ENCODE data around the gene DUXA.
"Not testable (repeated sequence)": the region's sequence is repeated elsewhere in the genome, so short reads cannot be mapped to it uniquely, and the experiment has no call there.

DUXA gene

DNA sequence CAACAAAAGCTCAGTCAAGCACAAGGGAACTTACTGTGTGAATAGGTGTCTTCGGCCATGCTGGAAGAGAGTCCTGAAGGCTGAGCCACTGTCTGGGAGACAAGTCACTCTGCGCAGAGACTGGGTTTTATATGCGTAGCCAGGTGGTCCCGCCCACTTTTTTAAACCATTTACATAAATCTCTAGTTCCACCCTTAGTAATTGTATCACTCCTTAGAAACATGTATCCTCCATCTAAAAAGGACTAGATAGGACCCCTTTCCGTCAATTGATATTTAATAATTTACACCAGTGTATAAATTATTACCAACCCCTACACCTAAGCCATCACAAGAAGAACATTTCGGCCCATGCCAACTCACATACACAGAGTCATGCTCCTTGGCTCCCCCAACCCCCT is at the start of gene DUXA:
Gene DUXA, minus strand, starts transcription at position 101 of the 400 bp plus-strand sequence. Its CDS starts 42 bp downstream, at position 59.
- no peak for DNase-seq

DNA sequence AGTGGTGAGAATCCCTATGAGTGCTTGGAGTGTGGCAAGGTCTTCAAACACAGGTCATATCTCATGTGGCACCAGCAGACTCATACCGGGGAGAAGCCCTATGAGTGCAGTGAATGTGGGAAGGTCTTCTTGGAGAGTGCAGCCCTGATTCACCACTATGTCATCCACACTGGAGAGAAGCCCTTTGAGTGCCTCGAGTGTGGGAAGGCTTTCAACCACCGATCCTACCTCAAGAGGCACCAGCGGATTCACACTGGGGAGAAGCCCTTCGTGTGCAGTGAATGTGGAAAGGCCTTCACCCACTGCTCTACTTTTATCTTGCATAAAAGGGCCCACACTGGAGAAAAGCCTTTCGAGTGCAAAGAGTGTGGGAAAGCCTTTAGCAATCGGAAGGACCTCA is 44.8 kb upstream of the DUXA start:
- no peak for DNase-seq

DNA sequence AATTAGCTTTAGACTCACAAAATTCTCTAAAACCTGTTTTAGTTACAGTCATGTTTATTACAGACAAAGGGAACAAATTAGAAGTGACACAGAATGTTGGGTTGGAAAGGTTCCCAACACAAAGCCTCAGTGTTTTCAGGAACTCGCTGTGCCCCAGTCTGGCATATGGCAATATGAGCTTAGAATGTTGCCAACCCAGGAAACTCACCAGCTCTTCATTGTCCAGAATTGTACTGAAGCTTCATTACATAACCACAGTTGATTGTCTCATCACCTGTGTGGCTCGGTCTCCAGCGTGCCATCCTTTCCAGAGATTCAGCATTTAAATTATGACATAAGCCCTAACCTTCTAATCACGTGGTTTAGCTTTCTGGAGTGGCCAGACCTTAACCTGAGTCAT is 43.1 kb upstream of the DUXA start:
- no peak for DNase-seq

DNA sequence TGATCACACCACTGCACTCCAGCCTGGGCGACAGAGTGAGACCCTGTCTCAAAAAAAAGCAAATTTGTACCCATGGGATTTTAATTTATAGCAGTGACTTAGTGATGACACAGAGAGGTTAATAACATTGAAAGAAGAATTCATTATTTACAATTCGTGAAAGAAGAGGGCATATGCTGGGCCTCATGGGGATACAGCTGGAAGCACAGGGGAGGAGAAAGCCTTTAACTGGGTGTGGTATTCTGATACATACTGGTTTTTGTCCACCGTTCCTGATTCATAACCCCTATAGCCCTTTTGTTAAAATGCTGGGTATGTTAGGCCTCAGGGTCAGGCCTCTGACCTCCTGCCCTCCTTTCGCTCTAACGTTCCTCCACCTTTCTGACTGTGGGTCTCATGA is 34.9 kb upstream of the DUXA start:
- no peak for DNase-seq

DNA sequence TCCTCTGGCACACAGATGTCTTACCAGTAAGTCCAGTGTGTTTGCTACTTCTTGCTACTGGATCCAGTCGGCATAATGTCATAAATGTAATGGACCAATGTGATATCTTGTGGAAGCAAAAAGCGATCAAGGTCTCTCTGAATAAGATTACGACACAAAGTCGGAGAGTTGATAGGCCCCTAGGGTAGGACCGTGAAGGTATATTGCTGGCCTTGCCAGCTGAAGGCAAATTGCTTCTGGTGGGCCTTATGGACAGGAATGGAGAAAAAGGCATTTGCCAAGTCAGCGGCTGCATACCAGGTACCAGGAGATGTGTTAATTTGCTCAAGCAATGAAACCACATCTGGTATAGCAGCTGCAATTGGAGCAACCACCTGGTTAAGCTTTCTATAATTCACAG is 30.6 kb upstream of the DUXA start:
- not testable (repeated sequence) for DNase-seq

DNA sequence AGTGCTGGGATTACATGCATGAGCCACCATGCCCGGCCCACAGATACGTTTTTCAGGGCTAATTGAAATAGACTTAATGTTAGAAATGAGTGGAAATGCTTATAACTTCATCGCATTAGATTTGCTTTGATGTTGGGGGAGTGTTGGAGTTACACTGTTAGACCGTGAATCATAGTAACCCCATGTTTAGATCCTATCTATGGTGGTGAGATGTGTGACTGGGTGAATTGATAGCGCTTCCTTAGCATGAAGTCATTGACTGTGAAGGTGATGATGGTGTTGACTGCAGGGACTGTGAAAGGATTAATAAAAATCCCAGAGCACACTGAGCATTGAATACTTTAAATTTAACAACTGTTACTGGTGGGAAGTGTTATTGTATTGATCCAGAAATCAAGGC is 25.7 kb upstream of the DUXA start:
- DNase-seq = peak; percentile 6

DNA sequence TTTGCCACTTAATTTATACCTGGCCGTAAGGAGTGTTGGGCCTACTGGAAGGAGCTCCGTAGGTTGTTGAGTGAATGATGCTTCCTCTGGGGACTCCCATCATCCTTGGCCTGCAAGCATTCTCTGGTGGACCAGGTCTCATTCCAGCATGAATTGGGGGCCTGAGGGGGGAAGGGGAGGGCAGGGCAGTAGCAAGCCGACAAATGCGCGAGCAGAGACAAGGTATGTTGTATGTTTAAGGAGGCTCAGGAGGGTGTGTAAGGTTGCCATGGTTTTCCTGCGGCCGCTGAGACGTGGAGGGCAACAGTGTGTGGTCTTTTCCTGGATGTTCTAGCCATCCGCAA is 24.8 kb upstream of the DUXA start:
- no peak for DNase-seq

DNA sequence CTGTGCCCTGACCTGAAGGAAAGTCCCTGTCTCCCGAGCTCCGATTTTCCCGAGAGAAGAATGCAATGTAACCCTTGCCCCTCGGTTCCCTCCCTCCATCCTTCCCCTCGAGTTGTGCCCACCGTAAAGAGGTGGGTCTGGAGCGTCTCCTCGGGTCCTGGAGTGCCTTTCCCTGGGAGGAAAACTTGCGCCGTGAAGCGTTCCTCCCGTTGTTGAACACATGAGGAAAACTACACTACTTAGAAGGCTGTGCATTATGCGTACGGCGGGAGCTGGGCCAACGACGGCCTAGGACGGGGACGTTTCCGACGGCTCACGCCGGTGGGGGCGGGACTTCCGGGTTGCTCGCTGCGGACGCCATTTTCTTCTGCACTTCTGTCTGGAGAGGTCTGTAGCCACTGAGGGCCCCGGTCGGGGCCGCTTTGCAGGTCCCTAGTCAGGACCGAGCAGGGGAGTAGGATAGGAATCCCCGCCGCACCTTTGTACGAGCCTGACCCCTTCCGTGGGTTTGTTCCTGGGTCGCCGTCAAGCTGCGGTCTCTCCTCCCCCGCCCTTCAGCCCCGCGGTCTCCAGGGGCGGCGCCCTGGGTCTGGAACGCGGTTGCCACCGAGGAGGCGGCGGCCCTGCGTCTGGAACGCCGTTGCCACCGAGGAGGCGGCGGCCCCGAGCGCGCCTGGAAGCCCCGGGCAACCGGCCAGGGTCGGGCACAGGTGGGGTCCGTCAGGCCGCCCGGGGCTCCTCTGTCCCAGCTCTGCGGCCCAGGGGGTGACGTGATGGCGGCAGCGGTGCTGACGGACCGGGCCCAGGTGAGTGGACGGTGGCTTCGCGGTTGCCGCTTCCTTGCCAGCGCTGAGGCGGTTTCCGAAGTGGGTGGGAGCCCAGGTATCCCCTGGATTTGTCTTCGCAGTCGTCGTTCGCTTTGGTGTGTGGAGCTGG is 24.1 kb upstream of the DUXA start, which contains the start of gene ZNF264:
Gene ZNF264, plus strand, starts transcription at position 360 of the 936 bp plus-strand sequence. Its CDS starts 414 bp downstream, at position 774.
- DNase-seq = peak; percentile 91

DNA sequence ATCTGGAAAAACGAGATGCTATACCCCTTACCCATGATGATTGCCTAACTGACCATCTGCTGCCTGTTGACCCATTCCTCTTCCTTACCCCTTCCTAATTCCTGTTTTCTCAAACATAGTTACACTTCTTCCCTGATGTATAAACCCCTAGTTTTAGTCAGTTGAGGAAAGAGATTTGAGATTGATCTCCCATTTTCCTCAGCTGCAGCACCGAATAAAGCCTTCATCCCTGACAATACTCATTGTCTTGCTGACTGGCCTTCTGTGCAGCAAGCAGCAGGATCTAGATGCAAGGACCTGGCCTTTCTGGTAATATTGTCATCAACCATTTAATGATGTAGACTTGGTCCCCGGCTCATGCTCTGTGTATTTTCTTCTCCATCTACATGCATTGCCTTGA is 23.0 kb upstream of the DUXA start:
- no peak for DNase-seq

DNA sequence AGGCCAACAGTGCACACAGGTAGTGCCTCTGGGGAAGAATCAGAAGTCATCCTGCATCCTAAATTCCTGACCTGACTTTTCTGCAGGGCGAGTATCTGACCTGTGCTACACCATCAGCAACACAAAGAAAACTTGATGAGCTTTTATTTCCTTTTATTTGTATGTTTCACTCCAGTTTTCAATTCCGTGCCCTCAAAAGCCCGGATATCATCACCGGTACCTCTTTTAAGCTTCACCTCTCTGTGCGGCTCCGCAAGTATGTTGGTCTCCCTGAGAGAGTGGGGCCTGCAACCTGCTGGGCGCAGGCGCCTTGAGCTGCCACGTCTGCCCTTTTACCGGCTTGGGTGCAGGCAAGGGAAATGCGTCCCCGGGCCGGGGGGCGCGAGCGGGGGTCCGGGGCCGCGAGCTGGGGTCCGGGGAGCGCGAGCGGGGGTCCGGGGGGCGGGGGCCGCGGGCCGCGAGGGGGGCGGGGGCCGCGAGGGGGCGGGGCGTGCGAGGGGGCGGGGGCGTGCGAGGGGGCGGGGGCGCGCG is 4.3 kb upstream of the DUXA start:
- no peak for DNase-seq

DNA sequence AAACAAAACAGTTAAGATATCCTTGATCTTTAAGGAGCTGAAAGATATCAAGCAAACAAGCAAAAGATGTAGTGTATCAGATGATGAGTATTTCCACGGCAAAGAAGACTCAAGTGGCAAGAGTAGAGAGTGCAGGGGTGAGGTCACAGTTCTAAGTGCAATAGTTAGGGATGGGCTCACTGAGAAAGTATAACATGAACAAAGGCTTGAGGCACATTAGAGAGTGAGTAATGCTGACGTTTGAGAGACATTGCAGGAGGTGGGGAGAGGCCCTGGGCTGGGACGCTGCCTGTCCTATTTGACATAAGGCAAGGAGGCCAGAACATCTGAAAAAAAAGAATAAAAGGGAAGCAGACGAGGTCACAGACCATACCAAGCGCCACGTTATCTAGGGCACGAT is 1.4 kb downstream of the DUXA start:
- DNase-seq = no peak

DNA sequence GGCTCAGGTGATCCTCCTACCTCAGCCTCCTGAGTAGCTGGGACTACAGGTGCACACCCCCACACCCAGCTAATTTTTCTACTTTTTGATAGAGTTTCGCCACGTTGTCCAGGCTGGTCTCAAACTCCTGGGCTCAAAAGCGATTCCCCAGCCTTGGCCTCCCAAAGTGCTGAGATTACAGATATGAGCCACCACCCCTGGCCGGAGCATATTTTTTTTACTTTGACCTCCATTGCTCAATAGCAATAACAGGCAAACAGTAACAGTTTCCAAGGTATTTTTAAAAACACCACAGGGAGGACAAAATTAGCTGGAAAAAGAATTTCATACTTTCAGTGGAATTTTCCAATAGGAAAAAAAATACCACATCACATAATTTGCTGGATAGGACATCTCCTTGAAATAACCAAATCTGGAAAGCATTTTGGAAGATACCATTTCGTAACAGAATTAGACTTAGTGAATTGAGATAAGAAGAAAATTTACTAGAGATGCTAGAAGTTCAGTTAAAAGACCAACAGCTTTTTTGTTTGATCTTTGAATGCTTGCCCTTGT is 5.2 kb downstream of the DUXA start:
- no peak for DNase-seq

DNA sequence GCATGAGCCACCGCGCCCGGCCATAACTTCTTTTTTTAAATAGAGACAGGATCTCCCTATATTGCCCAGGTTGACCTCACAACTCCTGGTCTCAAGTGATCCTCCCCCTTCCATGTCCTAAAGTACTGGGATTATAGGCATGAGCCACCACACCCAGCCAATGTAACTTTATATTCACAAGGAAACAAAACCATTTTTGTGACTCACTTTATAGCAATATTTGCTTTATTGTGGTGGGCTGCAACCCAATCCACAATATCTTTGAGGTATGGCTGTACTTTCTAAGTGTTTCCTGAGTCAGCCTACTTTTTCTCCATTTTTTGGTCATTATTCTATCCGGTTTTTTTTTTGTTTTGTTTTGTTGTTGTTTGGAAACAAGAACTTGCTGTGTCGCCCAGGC is 14.4 kb downstream of the DUXA start:
- no peak for DNase-seq

DNA sequence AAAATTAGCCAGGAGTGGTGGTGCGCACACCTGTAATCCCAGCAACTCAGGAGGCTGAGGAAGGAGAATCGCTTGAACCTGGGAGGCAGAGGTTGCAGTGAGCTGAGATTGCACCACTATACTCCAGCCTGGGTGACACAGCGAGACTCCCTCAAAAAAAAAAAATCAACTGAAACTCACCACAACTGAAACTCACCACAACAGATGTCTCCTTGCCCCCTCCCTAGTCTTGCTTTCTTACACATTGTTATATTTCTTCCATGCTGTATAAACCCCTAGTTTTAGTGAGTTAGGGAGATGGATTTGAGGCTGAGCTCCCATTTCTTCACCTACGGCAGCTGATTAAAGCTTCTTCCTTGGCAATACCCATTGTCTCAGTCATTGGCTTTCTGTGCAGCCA is 25.6 kb downstream of the DUXA start:
- DNase-seq = no peak

DNA sequence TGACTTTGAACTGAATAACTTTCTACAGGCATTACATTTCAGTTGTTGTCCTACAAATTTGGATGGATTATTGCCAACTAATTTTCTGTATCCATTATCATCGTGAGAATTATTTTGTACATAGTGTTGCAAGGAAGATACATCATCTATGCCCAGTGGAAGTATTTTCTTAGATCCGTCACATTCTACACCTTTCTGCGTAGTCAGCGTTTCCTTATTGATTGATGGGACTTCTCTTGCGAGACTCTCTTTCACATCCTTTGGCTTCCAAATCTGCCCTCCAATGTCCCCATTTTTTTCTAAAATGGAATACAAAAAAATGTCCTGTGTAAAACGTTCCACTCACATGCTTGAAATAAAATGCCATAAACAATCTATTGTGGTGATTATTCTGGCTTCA is 31.5 kb downstream of the DUXA start:
- DNase-seq = no peak

DNA sequence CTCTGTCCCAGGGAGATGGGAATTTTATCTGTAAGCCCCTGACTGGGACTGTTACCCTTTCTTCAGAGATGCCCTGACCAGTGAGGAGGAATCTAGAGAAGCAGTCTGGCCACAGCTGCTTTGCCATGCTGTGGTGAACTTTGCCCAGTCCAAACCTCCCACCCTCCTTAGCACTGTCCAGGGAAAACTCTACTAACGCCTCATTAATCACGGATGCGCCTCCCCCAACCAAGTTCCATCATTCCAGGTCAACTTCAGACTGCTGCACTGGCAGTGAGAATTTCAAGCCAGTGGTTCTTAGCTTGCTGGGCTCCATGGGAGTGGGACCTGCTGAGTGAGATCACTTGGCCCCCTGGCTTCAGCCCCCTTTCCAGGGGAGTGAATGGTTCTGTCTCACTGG is 39.9 kb downstream of the DUXA start:
- not testable (repeated sequence) for DNase-seq

DNA sequence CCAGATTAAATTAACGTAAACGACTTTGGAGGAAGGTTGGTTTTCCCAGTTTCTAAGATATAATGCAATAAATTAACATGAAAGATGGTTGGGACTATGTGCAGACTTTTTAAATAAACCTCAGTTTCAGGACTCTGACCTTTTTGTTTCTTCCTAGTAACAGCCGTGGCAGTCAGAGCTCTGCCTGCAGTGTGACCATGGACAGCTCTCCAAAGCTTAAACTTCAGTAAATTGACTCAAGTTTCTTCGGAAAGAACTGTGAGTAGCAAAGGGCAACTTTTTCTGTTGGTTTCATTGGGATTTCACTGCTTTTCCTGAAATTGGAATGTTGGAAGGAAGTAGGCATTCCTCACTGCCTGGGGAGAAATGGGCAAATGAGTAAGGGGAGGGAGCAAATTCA is 43.4 kb downstream of the DUXA start:
- no peak for DNase-seq

DNA sequence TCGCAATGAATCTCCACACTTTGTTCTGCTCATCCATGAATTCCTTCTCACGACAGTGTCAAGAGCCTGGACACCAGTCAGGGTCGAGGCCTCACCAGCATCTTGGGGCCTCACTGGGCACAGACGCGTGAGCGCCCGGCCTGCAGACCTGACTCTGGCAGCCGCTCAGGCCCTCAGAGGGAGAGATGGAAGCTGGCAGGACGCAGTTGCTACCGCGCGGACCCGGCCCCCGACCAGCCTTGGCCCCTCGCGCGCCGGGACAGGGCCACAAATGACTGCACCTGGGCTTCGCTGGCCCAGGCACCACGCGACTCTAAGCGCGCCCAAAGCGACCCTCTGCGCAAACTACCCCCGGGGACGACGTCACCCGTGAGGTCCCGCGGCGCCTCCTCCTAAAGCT is 48.4 kb downstream of the DUXA start:
- DNase-seq = no peak

DNA sequence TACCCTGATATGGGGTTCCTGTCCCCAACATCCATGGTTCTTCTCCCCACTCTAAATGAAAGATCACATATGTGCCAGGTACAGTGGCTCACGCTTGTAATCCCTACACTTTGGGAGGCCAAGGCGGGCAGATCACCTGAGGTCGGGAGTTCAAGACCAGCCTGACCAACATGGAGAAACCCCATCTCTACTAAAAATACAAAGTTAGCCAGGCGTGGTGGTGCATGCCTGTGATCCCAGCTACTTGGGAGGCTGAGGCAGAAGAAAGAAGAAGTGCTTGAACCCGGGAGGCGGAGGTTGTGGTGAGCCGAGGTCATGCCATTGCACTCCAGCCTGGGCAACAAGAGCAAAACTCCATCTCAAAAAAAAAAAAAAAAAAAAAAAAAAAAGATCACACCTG is 53.8 kb downstream of the DUXA start:
- DNase-seq = not testable (repeated sequence)

DNA sequence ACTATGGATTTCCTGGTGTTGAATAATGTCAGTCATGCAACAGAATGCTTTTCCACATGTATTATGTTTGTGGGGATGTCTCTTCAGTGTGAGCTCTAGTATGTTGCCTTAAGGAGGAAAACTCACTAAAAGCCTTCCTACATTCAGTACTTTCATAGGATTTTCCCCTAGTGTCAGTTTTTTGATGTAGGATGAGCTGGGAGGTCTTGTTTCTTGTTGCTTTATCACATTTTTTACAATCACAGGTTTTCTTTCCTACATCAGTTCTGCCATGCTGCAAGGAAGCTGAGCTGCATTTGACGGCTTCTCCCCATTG is 56.0 kb downstream of the DUXA start:
- no peak for DNase-seq

DNA sequence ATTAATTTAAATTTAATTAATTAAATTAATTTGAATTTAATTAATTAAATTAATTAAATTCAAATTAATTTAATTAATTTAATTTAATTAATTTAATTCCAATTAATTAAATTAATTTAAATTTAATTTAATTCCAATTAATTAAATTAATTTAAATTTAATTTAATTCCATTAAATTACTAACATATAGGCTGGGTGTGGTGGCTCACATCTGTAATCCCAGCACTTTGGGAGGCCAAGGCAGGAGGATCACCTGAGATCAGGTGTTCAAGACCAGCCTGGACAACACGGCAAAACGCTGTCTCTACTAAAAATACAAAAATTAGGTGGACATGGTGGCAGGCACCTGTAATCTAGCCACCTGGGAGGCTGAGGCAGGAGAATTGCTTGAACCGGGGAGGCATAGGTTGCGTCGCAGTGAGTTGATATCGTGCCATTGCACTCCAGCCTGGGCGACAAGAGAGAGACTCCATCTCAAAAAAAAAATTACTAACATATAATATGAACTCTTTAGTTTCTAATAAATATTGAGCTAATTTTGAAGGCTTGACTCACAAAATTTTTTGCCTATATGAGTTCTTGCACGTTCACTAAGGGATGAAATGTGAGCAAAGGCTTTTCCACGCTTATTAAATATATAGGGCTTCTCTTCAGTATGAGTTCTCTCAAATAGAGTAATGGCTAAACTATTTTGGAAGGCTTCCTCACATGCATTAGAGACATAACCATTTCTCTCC is 56.5 kb downstream of the DUXA start:
- no peak for DNase-seq

DNA sequence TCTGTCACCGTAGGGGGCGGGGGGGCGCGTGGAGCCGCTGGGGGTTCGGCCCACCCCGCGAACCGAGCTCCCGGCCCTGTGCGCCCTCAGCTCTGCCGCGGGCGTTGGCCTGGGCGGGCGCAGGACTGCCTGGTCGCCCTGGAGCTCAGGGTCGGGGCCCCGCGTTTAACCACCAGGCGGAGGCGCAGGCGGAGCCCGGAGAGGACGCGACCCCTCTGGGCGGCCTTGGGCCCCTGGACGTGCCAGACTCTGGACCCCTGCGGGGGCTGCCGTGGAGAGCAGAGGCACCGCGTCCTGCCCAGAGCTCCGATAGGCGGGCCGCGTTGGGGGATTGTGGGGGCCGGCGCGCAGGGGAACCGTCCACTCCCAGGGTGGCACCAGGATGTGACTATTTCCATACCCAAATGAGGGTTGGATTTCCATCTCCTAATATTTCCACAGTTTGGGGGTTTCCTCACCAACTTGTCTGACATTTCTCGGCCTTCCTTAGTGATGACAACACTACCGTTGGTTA is 60.5 kb downstream of the DUXA start:
- DNase-seq = no peak

DNA sequence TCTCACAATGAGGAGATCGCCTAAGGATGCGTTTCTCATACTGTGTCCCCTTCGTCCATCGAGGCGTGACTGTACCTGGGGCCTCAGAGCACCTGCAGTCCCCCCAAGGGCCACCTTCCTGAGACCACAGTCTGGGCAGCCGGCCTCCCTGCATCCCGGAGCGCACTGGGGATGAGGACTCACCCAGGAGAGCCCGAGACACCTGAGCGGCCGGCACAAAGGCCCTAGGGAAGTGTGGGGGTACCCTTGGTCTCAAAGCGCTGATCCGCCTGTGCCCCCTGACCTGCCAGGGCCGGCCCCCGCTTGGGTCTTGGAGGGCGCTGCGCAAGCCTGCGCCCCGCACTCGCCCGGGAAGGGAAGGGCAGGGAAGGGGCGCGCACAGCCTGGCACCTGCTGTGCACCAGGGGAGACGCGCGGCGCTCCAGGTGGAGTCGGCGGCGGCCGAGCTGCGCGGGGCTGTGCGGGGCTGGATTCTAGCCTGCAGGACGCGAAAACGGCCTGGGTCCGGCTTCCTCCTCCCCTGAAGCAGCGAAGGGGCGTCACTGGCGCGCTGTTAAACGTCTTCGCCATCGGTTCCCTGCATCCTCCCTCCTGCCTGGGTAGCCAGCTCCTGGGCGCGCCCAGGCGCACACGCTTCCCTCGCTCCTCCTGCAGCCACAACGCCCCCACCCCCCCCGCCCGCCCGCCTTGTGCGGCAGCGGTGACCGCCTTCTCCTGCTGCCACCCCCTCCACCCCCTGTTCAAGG is 61.1 kb downstream of the DUXA start:
- no peak for DNase-seq
